ENCODE data around the gene SHOC1.
"Not testable (repeated sequence)": the region's sequence is repeated elsewhere in the genome, so short reads cannot be mapped to it uniquely, and the experiment has no call there.

SHOC1 gene

DNA sequence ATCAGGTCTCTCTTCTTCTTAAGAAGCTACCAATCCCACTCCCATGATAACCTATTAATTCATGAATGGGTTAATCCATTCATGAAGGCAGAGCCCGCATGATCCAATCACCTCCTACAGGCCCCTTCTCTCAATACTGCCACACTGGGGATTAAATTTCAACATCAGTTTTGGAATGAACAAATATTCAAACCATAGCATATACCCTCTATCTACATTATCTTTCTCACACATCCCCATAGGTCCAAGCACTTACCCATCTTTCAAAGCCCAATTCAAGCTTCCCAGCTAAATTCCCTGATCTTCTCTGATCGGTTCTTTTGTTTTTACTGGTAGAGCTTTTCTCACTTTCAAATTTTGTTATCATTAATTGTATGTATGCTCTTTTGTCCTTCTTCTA, 10.5 kb upstream of the SHOC1 start:
- no peak for DNase-seq (ENCODE audit: low read depth)

DNA sequence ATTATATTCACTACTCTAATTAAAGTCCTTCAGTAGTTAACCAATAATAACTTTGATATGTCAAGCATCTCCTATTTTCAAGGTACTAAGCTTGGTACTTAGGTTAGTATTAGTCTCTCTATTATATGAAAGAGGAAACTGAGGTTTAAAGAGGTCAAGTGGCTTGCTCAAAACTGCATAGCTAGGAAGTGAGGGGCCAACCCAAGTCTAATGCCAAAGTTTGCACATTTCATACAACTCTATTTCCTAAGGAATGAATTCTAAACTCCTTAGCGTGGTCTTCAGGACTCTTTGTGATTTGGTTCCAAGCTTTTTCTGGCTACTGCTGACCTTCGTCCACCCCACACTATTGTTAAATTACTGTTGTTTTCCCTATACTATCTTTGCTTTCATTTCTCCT, 9.9 kb upstream of the SHOC1 start:
- DNase-seq (ENCODE audit: low read depth) = no peak

DNA sequence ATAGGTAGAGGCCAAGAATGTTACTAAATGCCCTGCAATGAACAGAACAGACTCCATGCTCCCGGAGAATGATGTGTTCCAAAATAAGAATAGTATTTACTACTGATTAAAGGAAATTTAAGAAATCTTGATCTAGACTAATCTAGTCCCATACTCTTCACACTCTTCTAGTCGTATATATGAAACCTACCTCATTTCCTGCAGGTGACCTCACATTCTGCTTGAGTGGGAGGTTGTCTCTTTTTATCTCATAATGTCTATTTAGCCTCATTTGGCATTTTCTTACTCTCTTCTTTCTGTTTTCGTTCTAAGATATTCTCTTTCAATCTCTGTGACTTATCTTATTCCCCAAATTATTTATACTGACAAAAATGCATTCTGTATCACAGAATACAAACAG, 9.2 kb upstream of the SHOC1 start:
- no peak for DNase-seq (ENCODE audit: low read depth)

DNA sequence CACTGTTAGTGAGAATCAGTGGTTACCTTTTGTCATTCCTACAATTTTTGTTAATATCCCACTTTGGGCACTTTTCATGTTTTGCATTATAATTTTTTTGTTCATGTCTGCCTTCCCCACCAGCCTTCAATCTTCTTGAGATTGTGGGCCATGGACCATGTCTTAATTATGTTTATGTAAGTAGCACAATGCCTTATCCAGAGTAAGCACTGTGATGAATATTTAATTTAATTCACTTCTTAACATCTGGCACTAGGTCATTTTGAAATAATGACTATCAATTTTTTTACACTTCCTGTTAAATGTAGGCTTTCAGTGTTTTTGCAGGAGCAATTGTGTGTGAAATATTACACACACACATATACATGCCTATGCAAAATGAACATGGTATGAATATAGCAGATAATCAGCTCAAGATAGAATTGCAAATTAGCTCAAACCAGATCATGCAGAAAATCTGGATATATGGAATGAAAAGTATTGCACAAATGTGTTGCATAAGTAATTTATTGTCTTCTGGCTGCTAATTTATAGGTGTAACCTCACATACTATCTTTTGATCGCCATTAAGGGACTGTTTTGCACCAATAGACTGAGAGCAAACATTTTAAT, 5.3 kb upstream of the SHOC1 start:
- DNase-seq (ENCODE audit: low read depth) = no peak

DNA sequence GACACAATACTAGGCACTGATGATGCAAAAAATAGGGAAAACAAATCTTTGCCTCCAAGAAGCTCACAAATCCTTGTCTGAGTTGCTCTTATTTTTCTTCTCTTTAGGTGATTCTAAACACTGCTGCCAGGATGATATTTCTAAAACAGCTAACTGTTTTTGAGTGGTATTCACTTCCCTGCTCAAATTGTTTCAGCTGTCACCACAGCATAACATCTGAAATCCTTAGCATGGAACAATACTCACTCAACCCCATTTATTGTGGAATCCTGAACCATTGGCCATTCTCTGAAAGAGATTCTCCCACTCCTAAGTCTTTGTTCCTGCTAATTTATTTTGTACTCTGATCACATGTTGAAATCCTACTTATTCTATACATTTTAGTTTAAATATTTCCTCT, 4.8 kb upstream of the SHOC1 start:
- no peak for DNase-seq (ENCODE audit: low read depth)

DNA sequence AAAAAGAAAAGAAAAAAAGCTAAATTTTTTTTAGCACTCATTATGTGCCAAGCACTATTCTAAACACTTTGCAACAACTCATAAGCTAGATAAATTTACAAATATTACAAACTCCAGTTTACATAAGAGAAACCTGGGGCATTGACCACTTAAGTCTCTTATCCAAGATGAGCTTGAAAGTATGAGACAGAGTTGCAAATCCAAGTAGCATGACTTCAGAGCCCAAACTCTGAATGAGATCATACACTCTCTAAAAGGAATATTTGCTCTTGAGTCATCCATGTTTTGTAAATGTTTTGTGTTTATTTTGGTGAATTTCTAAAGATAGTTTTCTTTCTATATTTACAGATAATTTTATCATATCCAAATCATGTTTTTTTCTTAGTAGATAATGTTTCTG, 4.0 kb upstream of the SHOC1 start:
- DNase-seq (ENCODE audit: low read depth) = no peak

DNA sequence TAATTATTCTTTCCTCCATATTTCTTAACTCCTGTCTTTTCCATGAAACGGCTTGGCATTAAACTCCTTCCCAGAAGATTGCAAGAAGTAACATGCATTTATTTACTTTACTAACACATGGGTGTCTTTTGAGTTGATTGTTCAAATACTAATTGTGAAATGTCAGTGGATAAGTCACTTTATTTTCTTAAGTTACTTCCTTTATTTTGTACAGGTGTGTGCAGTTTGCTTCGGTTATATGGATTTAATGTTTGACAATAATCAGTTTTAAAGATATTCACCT, 761 bp upstream of the SHOC1 start:
- no peak for DNase-seq (ENCODE audit: low read depth)

DNA sequence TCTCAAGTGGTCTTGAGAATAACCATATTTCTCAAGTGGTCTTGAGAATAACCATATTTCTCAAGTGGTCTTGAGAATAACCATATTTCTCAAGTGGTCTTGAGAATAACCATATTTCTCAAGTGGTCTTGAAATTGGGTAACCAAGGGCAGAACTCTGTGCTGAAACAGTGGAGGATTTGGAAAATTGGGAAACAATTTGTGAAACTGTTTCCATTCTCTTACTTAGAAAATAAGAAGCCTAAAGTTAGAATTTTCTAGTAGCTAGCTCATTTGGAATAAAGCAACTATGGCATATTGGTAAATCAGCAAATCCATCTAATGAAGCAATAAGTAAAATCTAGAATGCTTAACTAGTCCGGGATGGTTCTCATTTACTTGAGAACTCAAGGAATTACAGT, 2.9 kb downstream of the SHOC1 start:
- not testable (repeated sequence) for DNase-seq (ENCODE audit: low read depth)

DNA sequence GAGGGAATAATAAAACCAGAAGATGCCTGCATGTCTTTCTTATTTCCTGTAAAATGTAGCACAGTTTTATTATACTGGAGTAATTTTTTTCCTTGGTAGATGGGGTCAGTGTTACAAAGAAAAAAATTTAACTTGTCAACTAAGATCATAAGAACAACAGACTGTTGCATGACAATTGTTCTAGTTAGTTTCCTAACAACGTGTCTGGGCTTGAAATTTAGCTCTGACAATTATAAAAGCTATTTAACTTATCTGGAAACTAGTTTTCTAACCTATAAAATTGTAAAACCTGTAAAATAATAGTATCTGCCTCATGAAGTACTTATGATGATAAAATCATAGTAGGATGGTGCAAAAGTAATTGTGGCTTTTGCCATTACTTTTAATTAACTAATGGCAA, 4.9 kb downstream of the SHOC1 start:
- no peak for DNase-seq (ENCODE audit: low read depth)

DNA sequence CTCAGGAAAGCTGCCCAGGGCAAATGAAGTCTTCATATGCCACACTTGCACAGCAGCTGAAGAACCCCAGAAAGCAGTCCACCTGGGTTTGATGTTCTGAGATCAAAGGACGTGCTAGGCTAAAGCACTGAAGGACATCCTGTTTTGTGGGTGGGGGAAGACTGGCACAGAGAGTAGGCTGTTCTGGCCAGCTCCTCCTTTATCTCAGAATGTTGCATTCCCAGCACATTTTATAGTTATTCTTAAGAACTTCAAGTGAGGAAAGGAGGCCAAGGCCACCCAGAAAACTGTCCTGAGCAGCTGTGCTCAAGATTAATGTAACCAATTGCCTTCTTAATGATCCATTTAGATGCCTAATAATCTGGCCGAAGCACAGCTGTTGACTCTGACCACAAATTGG, 10.9 kb downstream of the SHOC1 start:
- DNase-seq (ENCODE audit: low read depth) = no peak

DNA sequence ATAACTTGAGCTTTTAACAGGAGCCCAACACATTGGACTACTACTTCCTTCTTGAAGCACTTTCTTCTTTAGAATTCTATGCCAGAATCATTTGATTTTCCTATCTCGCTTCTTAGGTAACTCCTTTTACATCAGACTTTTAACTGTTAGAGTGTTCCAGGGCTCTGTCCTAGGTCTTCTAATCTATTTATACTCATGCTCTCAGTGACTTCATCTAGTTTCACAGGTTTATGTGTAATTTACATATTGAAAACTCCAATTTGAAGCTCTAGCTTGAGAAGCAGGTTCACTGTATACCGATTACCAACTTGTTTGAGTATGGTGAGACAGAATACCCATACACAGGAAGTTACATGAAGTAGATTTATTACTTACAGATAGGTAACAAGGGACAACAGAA, 11.3 kb downstream of the SHOC1 start:
- no peak for DNase-seq (ENCODE audit: low read depth)

DNA sequence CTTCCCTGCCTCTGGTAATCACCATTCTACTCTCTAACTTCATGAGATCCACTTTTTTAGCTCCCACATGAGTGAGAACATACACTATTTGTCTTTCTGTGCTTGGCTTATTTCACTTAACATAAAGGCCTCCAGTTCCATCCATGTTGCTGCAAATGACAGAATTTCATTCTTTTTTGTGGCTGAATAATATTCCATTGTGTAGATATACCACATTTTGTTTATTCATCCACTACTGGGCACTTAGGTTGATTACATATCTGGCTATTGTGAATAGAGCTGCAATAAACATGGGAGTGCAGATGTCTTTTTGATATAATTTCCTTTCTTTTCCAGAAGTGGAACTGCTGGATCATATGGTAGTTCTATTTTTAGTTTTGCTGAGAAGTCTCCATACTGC, 28.7 kb downstream of the SHOC1 start:
- DNase-seq (ENCODE audit: low read depth) = no peak

DNA sequence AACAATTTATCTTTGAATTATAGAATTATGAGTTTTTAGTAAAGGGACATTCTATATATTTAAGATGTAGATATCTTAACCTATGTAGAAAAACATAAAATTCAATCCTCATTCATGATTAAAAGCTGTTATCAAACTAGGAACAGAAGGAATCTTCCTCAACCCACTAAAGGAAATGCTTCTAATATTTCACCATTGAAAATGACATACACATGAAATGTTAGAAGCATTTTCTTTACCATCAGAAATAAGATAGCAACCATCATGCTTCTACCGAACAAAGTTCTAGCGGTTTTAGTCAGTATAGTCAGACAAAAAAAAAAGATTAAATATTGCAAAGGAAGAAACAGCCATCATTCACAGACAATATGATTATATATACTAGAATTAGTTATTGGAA, 32.2 kb downstream of the SHOC1 start:
- DNase-seq (ENCODE audit: low read depth) = no peak

DNA sequence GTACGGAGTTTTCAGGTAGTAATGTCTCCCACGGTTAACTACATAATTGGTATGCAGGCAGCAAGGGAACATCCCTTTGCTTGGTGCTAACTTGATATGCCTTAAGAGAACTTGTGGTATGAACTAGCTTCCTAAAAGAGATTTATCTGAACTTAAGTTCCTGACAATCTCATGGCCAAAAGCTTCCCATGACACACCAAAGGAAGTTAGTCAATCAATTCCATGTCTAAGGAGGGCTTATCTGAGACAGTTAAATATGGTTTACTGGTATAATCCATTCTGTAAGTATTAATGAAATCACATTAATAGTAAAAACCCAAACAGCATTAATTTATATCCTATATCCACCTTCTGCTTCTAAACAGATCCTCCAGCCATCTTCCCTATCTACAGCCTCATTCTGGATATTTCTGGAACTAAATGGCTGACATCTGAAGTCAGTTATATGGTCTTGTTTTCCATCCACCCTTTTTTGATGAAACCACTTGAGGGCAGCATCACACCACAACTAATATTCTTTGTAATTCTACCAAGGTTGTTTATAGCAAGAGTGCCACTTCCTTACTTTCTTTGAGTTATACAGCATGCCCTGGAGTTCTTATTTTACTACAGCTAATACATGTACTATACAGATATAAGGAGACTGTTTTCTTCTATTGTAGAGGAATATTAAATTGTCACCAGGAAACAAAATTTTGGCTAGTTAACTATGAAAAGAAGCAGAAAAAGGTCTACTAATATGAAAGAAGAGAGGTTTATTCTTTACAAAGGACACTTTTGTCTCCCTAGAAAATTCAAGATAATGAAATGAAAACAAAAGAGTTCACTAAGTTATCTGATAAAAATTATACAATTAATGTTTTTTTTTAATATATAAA, 34.7 kb downstream of the SHOC1 start:
- peak; percentile 20 for DNase-seq (ENCODE audit: low read depth)

DNA sequence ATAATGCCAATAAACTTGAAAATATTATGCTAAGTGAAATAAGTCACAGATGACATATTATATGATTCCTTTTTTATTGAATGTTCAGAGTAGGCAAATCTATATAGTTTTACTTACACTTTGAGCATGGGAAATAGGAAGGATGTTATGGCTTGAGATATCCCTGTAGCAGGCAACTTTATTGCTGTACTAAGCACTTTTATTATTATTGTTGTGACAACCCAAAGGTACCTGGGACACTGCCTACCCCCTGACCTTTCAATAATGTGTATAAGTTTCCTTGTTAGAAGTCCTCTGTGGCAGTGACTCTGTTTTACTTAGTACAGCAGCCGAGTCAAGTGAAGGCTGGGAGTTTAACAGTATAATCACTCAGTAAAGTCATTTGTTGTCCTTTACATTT, 39.9 kb downstream of the SHOC1 start:
- DNase-seq (ENCODE audit: low read depth) = no peak

DNA sequence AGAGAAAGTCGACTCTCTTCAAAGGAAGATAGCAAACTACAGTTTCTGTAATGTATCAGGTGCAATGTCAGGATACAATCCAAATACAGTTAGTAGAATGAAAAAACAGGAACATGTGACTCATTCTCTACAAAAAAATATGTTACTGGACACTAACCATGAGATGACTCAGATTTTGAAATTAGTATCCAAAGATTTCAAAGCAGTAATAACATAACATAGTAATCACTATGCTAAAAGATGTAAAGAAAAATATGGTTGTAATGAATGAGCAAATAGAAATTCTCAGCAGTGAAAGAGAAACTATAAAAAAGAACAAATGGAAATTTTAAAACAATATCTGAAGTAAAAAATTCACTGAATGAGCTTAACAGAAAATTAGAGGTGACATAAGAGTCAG, 42.3 kb downstream of the SHOC1 start:
- no peak for DNase-seq (ENCODE audit: low read depth)

Data from activated T-cell treated with anti-CD3 and anti-CD28 coated beads for 1 hour (primary cell).